Stimulated activated CD4-positive, alpha-beta T cell treated with anti-CD3 and anti-CD28 coated beads, Interleukin-12 subunit alpha, Interleukin-12 subunit beta, amount 100 ng/mL, for 24 hours (primary cell): ENCODE measurements around the gene CFAP45.
A peak's percentile ranks its signal among the peaks of the same experiment; 100 is the strongest.

Source experiments
- DNase-seq, 2 experiments: peaks; one replicate each; pipeline ENCODE4 v3.0.0-alpha.2; 2020; ENCODE audit warnings: low read depth in 2 of 2

CFAP45 gene

DNA sequence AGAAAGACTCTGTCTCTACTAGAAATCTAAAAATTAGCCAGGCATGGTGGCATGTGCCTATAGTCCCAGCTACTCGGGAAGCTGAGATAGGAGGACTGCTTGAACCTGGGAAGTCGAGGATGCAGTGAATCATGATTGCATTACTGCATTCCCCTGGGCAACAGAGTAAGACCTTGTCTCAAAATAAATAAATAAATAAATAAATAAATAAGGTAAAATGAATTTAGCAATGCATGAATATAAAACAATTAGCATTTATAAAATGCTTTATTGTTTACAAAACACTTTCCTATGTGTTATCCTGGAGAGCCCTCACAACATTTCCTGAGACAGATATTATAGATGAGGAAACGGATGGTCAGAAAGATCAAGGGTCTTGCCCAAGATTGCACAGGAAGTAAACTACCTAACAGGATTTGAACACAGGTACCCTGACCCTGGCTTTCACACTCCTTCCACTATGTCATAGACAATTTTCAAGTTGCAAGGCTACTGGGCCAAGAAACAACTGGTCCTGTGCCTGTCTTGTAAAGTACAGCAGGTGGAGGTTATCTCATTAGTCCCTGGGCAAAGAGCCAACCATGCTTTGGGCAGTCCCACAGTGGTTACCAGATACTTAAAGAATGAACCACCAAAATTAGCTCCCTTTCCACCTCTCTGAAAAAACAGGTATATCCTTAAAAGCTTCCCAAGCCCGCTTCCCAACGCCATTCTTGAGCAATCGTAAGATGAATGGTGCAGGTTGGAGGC is 22.1 kb downstream of the CFAP45 start:
- DNase-seq = no peak

DNA sequence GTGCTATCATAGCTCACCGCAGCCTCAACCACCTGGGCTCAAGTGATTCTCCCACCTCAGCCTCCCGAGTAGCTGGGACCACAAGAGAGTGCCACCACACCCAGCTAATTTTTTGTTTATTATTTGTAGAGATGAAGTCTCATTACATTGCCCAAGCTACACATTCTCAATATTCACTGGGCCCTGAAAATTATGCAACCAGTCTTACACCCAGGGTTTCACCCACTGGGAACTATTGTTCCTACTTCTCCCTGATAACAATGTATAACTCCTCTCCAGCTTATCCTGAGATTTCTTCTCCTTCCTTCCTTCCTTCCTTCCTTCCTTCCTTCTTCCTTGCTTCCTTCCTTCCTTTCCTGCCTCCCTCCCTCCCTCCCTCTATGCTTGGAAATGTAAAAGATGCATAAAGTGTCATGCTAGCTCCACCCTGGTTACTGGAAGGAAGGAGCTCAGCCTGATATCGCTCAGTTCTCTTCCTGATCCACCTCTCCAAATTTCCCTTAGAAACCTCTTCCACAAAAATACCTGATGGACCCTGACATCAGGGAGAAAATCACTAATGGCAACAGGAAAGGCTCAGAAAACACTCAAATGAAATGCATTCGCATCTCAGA is 26.3 kb downstream of the CFAP45 start:
- DNase-seq = no peak

DNA sequence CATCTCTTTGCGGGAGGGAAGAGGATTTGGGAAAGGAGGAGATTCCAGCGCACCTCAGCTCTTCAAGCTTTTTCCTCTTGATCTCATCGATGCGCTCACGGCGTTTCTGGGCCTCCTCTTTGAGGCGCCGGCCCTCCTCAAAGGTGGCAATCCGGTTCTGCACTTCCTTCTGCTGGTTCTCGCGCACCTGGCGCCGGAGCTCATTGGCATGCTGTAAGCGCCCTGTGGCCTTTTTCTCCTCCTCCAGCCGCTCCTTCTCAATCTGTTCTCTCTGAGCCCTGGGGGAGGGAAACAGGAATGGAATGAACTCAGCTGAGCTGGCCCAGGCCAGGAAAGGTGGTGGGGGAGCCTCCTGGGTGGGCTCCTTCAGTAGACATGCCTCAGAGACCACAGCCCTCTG is 27.1 kb downstream of the CFAP45 start:
- no peak for DNase-seq

DNA sequence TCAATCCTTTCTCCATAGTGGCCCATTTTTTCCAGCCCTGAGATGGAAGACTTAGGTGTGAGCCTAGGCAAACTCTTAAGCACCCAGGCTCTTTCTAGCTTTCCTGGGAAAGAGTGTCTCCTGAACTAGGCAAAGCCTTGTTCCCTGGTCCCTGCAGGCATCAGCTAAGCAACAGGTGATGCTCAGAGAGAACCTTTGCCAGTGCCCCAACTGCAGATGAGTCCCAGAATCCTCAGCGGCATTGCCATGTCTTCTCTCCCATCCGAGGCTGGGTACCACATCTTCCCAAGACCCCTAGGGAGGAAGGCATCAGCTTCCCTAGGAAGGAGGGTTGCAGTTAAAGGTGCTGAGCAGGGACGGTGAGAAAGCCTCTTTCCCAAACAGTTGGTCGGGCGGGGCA is 29.3 kb downstream of the CFAP45 start:
- no peak for DNase-seq

DNA sequence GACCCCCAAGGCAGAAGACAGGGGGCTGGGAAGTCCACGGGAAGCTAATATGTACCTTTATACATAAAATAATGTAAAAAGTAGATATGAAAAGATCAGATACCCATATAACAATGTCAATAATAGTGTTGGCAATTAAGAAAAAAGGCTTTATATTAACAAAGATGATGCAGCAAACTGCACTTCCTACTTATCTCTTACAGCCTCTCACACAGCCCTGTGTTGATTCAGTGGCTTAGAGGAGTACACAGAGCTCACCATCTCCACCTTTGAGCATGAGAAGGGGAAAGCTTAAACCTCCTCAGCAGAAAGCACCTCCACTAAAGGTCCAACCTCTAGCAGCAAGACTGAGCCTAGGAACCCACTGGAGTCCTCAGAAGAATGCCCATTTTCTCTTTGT is 30.4 kb downstream of the CFAP45 start:
- no peak for DNase-seq

DNA sequence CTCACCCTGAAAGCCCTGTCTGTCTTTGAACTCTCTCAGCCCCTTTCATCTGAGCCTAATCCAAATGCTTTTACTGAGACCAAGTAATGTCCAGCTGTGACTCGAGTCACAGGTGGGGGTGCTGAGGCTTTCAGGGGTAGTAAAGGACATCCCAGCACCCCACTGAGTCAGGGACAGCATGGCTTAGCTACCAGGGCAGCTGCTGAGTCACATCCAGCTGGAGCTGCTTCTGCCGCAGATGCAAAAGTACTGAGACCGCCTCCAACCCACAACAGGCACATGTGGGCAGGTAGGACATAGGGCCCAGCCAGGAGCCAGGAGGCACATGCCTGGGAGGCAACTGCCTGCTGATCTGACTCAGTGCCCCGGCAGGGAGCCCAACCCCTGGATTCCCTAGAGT is 30.8 kb downstream of the CFAP45 start:
- DNase-seq = no peak

DNA sequence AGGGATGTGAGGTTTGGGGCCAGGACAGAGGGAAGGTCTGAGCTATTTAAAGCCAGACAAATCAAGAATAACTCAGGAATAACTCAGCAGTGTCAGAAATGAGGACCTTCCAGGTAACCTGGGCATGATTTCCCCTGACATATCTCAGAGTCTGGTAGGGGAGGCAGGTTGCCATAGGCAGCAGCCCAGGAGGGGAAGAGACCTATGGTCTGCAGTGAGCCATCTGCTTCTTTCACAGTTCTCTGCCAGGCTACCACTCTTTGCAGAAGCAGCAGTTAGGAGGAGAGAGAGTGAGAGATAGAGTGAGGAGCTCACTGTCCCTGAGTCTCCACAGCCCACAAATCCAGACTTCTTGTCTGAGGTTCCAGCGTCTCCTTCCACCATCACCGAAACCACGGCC is 31.2 kb downstream of the CFAP45 start:
- no peak for DNase-seq

DNA sequence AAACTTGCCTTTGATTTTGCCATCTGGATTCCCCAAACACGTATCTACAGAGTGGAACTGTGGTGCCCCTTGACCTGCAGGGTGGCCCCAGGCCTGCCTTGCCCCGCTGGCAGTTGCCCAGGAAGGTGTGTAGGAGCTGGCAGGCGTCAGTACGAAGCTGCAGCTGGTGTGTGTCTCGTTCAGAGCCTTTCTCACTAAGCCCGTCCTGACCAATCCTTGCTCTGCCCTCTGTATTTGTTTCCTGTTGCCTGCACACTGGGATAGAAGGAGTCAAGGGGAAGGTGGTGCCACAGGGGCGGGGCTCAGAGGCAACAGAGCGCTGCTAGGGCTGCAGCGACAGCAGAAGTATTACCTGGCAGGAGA is 32.3 kb downstream of the CFAP45 start:
- no peak for DNase-seq

DNA sequence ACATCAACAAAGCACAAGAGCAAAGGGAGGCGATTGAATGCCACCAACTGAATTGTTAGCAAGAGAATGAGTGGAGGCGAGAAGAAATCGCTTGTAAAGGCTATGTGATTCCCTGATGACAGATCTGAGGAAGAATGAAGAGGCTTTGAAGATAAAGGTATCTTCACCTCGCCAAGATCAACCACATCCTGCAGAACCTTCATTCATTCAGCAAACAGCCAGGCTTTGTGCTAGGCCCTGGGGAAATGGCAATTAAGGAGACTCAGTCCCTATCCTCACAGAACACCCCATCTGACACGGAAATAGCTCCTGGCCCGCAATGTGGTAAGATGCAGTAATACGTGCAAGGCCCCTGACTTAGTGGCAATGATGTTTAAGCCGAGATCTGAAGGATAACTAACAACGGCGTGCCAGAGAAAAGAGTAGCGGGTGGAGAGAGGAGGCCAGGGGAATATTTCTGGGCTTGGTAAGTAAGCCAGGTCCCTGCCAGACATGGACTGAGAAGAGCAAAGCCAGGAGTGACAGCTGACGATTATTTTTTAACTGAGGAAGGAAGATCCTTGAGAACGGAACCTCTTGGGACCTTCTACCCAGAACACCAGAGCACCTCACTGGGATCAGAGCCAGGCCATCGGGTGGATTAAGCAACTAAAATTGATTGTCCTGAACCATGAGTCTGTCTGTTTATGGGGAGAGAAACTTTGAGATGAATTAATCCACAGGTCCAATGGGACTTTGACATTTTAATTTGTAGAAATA is 32.9 kb downstream of the CFAP45 start:
- DNase-seq = no peak

DNA sequence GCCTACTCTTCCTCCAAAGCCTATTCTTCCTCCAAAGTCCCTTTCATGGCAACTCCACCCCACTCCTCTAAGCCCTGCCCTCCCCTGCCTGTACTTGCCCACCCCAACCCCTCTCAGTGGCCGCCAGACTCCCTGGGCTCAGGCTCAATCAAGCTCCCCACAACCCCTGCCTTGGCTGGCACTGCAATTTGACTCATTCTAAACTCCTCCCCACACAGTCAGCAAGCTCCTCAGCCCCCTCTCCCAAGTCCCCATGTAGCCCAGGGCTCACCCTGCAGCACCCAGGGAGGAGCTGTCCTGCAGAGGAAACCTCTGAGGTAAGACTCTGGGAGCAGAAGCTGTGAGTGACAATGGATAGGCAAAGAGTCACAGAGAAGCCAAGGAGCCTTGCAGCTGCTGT is 33.9 kb downstream of the CFAP45 start:
- no peak for DNase-seq

DNA sequence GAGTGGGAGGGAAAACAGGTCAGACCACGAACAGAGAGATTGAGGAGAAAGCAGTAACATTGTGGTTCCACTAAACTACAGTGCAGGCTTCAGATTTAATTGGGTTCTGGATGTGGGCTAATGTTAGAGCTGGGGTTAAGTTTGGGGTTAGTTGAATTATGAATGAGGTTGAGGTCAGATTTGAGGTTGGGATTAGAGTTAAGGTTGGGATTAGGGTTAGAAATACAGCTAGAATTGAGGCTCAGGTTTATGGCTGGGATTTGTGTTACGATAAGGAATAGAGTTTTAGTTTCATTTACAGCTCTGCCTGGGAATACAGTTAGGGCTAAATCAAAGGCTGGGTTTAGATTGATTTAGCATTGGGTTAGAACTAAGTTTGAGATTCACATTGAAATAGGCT is 35.7 kb downstream of the CFAP45 start:
- no peak for DNase-seq

DNA sequence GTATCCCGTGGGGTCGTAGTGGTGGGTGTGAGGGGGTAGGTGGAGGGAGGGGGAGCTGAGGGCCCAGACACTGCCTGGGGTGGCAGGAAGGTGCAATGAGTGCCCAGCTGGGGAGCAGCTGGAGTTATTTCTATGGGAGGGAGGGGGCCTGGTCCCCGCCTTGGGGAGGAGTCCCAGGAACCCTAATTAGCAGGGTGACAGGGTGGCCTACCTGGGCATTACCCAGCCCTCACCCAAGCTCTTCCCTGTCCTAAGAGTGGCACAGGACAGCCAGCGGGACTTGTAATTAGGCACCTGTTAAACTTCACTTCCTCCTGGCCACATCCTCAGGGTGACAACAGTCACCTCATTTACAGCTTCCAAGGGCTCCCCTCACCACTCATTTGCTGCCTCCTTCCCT is 37.4 kb downstream of the CFAP45 start, which contains the start of gene VSIG8:
VSIG8 (minus strand) TSS at position 101 of the 400 bp plus-strand sequence. CDS start 136 bp downstream, outside the sequence.
- no peak for DNase-seq

DNA sequence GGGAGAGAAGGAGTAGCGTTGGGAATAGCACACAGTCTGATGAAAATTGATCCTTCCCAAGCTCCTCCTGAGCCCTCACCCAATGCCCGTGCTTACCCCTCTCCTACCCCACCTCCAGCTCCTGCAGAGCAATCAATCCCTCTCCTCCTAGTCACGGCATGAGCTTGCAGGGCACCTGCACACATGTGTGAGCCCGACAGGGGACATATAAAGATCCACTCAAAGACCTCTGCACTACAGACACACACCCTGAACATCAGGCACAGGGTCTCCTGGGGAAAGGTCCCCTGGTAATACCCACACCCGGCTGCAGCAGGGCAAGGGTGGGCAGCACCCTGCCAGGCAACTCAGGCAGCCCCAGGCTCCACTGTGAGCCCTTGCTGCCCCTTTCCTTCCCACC is 37.9 kb downstream of the CFAP45 start:
- DNase-seq = no peak

DNA sequence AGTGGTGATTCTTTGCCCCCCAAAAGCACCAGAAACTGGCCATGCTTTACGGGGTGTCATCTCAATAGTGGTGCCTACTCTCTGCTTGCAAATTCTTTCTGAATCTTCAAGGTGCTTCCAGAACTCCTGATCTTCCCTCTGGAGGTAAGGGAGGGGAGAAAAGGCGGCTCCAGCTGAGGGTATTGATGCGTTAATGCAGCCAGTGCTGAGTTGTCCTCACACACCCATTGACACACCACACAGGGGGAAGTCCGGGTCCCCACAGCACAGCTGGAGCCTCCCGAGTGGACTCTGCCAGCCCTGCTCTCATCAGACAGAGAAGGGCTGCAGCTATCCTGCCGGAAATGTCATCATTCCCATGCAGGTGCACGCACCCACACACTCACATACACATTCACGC is 38.7 kb downstream of the CFAP45 start:
- no peak for DNase-seq

DNA sequence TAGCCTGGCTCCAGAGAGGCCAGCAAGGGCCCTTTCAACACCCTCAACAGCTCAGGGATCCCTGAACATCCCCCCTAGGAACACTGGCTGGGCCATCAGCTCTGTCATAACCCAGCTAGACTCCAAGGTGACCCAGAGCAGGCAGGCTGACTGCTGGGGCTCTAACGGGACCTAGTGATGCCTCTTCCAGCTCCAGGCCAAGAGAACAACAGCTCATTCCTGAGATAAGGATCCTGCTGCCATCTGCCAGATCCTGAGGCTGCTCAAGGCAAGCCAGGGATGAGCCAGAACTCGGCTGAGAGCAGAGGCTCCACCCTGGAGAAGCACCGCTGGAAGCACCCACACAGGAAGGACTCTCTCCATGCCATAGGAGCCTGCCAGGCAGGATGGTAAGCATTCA is 39.5 kb downstream of the CFAP45 start:
- DNase-seq = no peak

DNA sequence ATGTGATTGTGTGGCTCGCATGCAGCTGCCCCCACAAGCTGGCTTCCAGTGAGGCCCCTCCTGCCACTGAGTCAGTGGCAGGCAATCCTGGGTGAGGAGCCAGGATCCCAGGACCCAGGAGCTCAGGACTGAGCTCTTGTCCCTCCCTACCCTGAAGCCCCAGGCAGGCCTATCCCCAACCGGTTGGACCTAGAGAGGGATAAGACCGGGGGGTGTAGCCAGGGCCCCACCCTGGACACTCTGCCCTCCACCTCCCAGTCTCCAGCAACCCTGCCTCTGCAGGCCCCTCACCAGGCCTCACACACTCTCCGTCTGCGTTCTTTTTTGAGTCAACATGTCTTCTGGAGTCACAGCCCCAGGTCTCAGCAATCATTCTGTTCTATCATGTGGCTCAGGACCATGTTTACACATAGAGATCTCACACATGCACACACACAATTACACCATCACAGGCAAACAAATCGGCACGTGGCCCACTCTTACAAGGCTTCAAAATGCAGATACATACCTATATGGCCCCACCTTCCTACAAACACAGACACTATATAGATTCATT is 40.1 kb downstream of the CFAP45 start:
- DNase-seq = no peak

DNA sequence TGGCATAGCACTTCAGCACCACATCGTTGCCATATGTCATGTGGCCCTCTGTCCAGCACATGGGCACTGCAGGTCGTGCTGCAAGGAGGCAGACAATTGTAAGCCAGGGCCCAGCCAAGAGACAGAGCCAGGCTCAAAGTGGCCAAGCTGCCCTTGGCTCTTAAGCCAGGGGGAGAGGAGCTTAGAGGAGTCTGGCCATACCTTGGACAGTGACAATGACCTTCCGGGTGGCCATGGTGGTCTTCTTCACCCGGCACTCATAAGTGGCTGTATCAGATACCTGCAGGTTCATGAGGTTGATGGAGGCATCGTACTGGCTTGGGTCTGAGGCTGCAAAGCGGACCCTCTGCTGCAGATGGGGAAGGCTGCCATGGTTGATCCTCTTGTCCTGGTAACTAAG is 42.1 kb downstream of the CFAP45 start:
- DNase-seq = no peak

DNA sequence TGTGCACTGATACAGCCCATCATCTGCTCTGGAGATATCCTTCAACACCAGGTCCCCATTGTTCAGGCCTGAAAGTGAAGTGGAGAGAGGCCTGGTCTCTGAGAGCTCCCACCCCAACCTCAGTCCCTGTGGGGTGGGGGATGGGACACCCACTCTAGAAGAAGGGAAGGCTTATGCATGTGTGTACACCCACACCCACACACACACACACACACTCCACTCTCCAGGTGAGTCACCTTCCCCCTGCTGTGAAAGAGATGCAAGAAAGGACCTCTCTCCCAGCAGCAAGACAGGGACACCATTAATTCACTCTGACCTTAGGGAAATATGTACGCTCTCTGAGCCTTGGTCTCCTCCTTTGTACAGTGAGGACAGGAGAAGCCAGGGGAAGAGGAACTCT is 43.4 kb downstream of the CFAP45 start:
- DNase-seq = no peak

DNA sequence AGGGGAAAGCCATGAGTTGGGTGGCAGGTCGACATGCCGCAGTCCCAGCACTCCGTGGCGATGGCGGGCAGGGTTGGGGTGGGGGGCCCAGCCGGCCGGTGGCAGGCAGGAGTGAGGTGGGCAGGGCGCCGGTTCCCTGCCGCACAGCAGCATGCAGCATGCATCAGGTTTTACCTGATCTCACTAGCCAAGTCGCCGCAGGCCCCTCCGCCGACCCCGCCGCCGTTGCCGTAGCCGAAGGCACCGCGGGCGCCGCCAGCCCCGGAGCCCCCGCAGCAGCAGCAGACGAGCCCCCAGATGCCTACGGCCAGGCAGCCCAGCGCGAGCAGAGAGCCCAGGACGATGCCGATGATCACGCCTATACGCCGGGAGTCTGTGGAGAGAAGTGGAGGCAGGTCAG is 44.3 kb downstream of the CFAP45 start:
- DNase-seq = no peak

DNA sequence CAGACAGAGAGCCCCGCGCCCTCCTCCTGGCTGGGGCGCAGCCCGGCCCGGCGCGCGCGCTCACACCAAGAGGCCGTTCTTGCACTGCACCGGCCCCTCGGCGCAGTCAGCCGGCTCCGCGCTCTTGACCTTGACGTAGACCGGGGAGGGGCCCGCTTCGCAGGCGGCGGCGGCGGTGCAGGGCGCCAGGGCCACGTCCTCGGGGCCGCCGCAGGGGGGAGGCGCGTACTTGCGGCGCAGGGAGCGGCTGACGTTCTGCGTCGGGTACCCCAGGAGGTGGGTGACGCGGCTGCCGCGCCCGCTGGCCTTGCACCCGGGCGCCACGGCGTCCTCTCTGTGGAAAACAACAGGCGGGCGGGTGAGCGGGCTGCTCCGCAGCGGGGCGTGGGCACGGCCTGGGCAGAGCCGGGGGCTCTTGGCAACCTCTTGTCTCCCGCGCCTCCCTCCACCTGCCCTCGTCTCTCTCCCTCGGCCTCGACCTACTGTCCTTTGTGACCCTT is 45.2 kb downstream of the CFAP45 start:
- peak; percentile 56 to 66 for DNase-seq

DNA sequence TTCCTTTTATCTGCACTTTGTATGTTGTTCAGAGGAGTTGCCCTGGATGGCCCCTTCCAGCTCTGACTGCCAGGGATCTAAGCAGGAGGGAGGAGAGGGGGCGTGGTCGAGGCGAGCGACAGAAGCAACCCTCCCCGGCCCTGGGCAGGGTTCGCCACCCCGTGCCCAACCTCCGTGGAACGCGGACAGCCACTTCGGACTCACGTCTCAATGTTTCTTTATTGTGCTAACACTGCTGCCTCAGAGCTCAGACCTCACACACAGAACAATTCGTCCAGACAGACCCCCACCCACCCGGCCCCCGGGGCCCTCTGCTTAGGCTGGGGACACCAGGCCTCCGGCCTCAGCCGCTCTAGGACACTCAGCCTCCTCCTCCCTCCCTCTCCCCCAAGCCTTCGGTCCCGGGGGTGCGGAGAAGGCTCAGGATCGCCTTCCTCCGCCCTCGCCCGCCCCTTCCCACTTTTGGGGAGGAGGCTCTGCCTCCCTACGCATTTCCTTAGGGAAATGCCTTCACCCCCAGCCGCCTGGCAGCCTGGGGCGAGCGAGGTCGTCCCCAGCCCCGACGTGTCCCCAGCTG is 45.8 kb downstream of the CFAP45 start:
- peak in 1 of 2 experiments; percentile 25 for DNase-seq
